GM21526 (cell line): ENCODE measurements around the gene CFAP251.
"Not testable (repeated sequence)": the region's sequence is repeated elsewhere in the genome, so short reads cannot be mapped to it uniquely, and the experiment has no call there.

Source experiments
- ATAC-seq: cut with Tn5 transposase; IDR thresholded peaks from one replicate; pipeline ENCODE4 v1.9.1; 2021; ENCODE audit warnings: moderate library complexity; ENCODE audit not compliant: unreplicated experiment, low FRiP score

The CFAP251 gene, protein sequence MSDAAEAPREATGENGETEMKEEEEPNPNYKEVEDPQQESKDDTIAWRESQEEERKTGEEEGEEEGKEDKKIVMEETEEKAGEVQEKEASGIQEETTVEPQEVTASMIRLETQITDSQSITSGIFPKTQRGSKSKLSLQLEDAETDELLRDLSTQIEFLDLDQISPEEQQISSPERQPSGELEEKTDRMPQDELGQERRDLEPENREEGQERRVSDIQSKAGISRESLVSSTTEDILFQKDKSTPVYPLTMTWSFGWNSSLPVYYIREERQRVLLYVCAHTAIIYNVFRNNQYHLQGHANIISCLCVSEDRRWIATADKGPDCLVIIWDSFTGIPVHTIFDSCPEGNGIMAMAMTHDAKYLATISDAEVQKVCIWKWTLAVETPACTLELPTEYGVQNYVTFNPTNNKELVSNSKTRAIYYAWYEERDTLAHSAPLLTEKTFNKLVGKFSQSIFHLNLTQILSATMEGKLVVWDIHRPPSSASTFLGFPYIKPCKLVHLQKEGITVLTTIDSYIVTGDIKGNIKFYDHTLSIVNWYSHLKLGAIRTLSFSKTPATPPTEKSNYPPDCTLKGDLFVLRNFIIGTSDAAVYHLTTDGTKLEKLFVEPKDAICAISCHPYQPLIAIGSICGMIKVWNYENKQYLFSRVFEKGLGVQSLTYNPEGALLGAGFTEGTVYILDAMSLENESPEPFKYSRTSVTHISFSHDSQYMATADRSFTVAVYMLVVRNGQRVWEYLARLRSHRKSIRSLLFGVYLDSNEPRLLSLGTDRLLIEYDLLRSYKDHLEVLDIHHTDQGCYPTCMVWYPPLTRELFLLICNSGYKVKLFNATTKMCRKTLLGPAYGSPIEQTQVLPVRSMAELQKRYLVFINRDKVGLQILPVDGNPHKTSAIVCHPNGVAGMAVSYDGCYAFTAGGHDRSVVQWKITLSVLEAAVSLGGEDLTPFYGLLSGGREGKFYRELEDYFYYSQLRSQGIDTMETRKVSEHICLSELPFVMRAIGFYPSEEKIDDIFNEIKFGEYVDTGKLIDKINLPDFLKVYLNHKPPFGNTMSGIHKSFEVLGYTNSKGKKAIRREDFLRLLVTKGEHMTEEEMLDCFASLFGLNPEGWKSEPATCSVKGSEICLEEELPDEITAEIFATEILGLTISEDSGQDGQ

DNA sequence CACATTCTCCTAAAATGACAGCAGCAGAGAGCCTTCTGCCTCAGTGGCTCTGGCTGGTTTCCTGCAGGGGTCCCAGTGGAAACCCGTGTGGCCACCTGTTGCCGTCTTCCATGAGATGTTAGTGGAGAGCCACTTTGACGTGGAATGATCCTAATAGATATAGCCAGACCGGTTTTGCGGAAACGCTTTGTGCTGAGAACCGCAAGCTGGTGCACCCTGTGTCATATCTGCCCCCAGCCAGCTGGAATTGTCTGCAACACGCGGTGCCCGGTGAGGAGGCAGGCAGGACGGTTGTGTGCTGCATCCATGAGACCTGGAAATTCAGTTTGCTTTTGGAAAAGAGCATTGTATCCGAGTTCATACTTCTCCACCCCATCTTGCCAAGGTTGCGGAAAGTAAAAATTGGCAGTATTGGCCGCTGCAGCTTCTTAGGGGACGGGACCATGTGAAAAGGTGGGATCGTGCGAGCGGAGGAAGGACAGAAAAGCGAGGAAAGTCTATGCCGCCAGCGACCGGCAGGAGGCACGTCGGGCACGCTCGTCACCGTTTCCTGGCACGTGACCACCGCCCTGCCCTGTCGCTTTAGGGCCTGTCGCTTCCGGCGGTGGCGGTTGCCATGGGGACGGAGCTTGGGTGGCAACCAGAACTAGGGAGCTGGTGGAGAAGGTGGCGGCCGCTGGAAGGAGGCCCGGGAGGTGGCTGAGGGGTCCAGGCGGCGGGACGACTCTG is at the start of gene CFAP251:
Gene CFAP251 (plus strand): TSS at position 643 of the 729 bp plus-strand sequence. CDS start 2,714 bp downstream, outside the sequence.
- peak; percentile 93 for ATAC-seq

DNA sequence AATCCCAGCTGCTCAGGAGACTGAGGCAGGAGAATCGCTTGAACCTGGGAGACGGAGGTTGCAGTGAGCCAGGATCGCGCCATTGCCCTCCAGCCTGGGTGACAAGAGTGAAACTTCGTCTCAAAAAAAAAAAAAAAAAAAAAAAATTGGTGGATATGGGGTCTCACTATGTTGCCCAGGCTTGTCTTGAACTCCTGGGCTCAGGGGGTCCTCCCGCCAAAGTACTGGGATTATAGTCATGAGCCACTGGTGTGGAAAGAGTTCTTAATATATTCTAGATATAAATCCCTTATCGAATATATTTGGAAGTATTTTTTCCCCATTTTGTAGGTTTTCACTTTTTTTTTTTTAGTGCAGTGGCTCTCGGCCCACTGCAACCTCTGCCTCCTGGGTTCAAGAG is 49.2 kb upstream of the CFAP251 start:
- not testable (repeated sequence) for ATAC-seq

DNA sequence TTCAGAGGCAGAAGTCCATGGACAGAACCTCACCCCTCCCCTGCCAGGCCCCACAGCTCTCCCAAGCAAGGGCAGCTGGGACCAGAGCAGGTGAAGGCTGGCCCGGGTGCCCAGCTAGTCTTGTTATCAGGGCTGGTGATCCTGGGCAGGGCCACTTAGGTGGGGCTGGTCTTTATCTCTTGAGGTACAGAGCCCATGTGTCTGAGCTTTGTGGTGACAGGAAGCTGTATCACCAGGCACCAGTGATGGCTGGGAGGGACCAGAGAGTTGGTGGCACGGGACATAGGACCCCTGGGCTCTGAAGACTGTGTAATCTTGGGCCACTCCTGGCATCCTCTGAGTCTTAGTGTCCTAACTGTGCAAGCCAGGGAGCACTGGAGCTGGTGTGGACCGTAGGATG is 46.9 kb upstream of the CFAP251 start:
- no peak for ATAC-seq

DNA sequence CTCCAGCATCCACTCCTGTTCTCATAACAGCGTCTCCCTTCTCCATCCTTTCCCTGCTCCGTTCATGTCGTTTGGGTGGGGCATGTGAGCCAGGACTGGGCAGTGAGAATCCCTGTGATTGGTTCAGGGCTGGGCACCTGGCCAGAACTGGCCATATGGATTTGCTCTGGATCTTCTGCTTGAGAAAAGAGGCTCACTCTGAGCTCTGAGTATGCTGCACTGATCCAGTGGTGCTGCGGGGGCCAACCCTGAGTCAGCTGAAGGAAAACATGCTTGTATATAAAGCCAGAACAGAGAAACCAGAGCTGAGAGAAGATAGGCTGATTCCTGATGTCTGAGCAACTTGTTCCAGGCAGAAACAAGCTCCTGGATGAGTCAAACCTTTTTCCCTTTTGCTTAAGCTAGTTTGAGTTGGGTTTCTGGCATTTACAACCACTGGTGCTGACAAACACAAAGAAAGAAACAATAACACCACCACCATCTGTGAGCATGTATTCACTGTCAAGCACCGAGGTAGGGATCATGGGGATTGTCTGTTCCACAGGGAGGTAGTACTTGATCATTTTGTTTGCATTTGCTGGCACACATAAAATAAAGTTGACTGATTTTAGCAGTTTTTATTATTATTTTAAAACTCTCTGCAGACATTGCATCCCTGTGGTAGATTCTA is 45.7 kb upstream of the CFAP251 start:
- no peak for ATAC-seq

DNA sequence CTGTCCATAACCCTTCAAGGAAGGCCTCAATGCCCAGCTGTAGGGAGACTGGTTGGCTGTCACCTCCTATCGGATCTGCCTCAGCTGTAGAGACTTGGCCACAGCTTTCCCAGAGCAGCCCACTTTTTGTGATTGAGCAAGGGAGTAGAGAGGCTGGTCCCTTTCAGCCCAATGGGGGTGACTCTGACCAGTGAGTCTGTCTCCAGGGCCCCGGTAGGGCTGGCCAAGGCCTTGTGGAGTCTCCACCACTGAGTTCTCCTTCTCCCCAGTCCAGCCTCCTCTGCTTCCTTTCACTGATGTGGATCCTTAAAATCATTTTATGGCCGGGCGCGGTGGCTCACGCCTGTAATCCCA is 45.2 kb upstream of the CFAP251 start:
- ATAC-seq = no peak

DNA sequence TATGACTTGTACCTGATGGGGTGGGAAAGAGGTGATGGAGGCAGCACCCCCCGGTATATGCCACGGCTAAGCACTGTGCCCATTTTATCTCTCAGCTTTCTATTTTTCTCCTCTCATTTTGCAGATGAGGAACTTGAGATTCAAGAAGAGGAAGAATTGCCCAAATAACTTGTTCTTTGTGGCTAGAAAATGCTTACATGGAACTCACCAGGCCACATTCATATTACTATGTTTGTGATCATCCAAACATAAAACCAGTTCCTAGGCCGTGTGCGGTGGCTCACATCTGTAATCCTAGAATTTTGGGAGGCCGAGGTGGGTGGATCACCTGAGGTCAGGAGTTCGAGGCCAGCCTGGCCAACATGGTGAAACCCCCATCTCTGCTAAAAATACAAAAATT is 44.3 kb upstream of the CFAP251 start:
- ATAC-seq = no peak

DNA sequence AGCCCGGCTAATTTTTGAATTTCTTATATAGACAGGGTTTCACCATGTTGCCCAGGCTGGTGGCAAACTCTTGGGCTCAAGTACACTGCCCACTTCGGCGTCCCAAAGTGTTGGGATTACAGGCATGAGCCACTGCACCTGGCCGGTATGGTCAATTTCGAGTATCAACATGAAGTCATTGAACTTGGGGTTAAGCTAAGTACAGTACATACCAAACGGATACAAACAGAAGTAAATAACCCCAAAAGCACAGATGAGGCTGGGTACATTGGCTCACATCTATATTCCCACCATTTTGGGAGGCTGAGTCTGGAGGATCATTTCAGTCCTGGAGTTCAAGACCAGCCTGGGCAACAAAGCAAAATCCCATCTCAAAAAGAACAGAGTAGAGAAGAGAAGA is 42.8 kb upstream of the CFAP251 start:
- ATAC-seq = no peak

DNA sequence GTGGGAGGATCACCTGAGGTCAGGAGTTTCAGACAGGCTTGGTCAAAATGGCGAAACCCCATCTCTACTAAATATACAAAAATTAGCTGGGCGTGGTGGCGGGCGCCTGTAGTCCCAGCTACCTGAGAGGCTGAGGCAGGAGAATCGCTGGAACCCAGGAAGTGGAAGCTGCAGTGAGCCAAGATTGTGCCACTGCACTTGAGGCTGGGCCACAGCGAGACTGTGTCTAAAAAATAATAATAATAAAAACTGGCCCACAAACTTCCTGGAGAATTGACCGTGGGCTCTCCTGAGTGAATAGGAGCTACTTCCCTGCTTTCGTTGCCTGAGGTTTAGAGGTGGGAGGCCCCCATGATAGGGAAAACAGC is 42.3 kb upstream of the CFAP251 start:
- not testable (repeated sequence) for ATAC-seq

DNA sequence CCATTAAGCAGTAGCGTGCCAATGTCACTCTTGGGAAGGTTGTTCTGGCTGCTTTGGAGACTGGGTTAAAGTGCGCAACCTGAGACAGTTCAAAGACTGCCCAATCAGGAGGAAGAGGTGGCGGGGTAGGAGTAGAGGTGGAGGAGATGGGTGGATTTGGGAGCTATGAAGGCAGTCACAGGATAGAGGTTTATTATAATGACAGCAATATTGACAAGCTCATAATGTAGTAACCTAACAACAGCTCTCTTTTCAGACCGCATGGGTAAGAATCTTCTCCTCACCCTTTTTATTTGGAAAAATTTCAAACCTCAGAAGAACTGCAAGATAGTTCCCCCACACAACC is 35.1 kb upstream of the CFAP251 start:
- no peak for ATAC-seq

DNA sequence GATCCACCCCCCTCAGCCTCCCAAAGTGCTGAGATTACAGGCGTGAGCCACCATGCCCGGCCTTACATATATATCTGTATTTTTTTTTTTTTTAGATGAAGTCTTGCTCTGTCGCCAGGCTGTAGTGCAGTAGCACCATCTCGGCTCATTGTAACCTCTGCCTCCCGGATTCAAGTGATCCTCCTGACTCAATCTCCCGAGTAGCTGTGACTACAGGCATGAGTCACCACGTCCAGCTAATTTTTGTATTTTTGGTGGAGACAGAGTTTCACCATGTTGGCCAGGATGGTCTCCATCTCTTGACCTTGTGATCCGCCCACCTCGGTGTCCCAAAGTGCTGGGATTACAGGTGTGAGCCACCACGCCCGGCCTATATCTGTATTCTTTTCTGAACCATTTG is 33.3 kb upstream of the CFAP251 start:
- ATAC-seq = not testable (repeated sequence)

DNA sequence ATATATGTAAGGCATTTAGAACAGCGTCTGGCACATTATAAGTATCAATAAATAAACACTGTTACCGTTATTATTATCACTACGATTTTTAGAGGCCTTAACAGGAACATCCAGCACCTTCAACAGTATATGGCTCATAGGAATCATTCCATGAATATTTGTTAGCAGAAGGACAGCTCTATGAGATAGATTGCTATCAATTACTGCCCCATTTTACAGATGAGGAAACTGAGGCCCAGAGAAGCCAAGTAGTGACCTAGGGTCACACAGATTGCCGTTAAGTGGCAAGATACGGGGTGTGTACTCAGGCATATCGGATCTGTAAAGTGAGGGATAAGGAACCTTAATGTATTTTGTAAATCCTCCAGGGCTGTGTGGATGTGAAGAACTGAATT is 30.3 kb upstream of the CFAP251 start:
- no peak for ATAC-seq

DNA sequence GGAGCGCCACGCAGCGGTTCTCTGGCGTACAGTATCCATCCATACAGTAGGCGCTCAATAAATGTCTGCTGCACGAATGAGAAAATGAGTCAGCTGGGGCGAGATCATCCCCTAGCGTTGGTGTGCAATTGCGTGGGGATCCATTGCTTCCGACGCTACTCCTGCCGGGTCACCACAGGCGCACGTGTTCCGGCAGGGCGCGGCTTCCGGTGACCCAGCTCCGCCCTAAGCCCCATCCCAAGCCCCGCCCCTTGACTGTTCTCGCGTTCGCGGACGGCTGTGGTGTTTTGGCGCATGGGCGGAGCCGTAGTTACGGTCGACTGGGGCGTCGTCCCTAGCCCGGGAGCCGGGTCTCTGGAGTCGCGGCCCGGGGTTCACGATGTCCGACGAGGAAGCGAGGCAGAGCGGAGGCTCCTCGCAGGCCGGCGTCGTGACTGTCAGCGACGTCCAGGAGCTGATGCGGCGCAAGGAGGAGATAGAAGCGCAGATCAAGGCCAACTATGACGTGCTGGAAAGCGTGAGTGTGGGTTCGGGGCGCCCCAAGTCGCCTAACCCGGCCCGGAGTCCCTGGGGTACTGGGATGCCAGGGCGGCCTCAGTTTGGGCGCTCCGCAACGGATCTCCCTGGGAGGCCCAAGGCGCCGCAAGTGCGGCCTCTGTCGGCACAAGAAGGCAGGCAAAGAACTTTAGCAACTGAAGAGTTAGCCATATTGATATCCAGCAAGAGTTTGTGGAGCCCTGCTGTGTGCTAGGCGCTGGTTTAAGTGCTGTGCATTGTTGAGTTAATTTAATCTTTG is 29.7 kb upstream of the CFAP251 start, which contains the start of gene PSMD9:
Gene PSMD9 (plus strand): TSS at position 313 of the 796 bp plus-strand sequence. CDS start 67 bp downstream, at position 380.
- ATAC-seq = peak; percentile 85

DNA sequence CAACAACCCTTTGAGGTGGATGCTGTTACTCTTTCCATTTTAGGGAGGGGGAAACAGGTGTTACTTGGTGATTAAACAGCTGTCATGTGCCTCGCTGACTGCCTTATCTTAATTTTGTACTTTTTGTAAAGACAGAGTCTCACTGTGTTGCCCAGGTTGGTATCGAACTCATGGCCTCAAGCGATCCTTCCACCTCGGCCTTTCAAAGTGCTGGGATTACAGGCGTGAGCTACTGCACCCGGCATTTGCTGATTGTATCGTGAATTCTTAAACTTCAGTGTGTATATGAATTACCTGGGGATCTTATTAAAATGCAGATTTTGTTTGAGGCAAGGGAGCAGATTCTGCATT is 29.1 kb upstream of the CFAP251 start:
- no peak for ATAC-seq

DNA sequence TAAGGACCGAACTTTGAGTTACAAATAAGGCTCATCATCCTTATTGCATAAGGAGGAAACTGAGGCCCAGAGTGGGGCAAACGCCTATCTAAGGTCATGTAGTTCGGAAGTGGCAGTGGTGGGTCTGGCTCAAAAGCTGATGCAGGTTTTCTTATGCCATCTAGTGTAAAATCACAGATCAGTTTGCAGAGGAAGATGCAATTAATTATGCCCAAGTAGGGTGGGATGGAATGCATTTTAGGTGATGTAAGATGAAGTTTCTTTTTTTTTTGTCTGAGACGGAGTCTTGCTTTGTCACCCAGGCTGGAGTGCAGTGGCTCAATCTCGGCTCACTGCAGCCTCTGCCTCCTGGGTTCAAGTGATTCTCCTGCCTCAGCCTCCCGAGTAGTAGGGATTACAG is 28.7 kb upstream of the CFAP251 start:
- not testable (repeated sequence) for ATAC-seq

DNA sequence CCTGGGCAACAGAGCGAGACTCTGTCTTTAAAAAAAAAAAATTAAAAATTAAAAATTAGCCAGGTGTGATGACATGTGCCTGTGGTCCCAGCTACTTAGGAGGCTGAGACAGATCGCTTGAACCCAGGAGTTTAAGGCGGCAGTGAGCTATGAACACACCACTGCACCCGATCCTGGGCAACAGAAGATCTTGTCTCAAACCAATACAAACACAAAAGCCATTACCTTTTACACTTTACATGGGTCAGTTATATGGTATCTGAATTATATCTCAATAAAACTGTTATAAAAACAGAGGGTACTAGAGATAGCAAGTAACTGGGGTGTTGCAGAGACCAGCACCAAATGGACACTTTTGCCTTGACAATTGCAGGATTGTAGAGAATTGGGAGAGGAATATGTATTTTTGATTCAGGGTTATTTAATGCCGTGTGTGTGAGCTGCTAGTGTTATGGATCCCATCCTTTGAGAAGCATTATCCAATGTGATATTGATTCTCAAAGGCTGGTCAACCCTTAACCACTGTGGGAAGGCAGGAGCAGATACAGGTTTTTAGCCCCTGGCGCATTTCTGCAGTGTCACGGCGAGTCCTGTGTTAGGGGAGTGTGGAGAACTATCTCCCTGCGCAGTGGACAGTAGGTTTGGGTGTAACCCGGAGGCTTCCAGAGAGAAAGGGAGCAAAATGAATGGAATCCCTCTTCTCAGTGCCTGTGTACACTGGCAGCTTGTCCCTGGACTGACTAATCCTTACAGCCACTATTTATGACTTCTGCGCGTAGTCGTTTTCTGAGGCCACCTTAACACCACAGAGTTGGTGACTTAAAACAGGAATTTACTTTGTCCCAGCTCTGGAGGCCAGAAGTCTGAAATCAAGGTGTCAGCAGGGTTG is 25.5 kb upstream of the CFAP251 start:
- no peak for ATAC-seq

DNA sequence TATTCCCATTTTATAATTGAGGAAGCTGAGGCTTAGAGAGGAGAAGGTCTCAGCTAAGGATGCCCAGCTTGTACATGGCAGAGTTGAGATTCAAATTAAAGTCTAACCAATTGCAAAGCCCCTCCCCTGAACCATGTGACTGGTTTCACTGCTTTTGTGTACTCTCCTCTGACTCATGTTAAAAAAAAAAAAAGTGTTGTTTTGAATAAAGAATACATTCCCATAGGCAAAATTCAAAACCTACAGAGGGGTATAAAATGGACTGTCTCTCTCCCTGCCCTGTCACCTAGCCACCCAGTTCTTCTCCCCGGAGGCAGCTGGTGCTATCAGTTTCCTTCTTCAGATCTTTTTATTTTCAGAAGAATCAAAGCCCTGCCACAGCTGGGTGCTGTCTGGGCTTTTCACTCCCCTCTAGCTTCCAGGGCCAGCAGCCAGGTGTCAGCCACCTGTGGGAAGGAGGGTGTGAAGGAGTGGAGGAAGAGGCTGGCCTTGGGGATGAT is 24.4 kb upstream of the CFAP251 start:
- no peak for ATAC-seq

DNA sequence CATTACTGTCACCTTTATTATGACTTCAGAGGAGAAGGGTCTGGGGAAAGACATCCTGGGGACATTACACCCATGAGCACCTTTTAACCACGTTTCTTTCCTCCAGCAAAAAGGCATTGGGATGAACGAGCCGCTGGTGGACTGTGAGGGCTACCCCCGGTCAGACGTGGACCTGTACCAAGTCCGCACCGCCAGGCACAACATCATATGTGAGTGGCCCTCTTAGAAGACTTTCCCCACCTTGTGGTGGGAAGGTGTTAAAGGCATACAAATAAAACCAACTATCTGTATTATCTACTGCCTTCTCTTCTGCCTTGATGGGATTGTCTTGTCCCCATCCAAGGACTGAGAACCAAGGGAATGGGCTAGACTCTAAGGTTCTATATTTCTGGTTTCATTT is 23.8 kb upstream of the CFAP251 start:
- ATAC-seq = no peak

DNA sequence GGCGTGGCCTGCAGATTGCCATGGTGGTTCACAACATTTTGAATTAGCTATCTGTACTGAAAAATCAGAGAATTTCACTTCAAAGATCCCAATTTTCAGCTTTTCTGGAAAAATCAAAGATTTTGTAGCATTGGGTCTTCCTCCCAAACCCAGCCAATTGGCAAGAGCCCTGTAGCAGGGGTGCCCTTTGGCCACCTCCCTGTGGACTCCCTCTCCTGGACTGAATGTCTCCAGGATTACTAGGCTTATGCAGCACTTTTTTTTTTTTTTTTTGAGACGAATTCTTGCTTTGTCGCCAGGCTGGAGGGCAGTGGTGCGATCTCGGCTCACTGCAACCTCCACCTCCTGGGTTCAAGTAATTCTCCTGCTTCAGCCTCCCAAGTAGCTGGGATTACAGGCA is 20.1 kb upstream of the CFAP251 start:
- ATAC-seq = no peak
